Spleen (tissue), 7 donors: ENCODE data around the gene ROM1.

Experiments used
- CTCF ChIP-seq, 11 experiments: fragments of 200-600 bp in 7 of 11; fragments of 450-650 bp in 4 of 11; sonication (generic) in 4 of 11; IDR thresholded peaks in 8 of 11; conservative IDR thresholded peaks in 3 of 11; 1 replicate in 7 of 11; 2 replicates in 4 of 11; pipeline versions ENCODE4 v1.4.0 to v1.8.0; 2016 to 2021; ENCODE audit warnings: antibody characterized with exemption in 11 of 11, inconsistent platforms in 4 of 11, mild to moderate bottlenecking in 1 of 11
- POLR2A ChIP-seq, 3 donors: fragments of 450-650 bp; IDR thresholded peaks; one replicate each; pipeline ENCODE4 v1.5.1; 2017; ENCODE audit warnings: antibody characterized with exemption in 3 of 3, mild to moderate bottlenecking in 1 of 3
- POLR2AphosphoS5 ChIP-seq, 3 donors: sonication (generic); formaldehyde crosslinking; IDR thresholded peaks; one replicate each; pipeline ENCODE4 v1.5.1; 2017; ENCODE audit warnings: antibody characterized with exemption in 3 of 3
- donor health status: DM: no; HTN: no; CAD: no; lungs with moderate emphysema.
- donor health status: DM: no; HTN: no; CAD: no.
- donor health status: DM: no; HTN: no; CAD: no.

GRCh38 chr11:62578541-62578940, 34.5 kb upstream of the ROM1 start:
- TF ChIP-seq CTCF (IDR thresholded peaks at IDR 0.05 in 8 of 11, conservative IDR thresholded peaks at IDR 0.05 in 3 of 11) (no peak), POLR2A (IDR thresholded peaks at IDR 0.05) (no peak), POLR2AphosphoS5 (IDR thresholded peaks at IDR 0.05) (no peak)
